GM19455 (cell line): Measurements from ENCODE around the gene NFIB.

ENCODE experiments used
- ATAC-seq: cut with Tn5 transposase; IDR thresholded peaks from one replicate; pipeline ENCODE4 v1.9.1; 2021; ENCODE audit not compliant: unreplicated experiment

The NFIB gene

GRCh38 chr9:14192556-14192955 lies 121.4 kb downstream of the NFIB start:
- no peak for ATAC-seq

GRCh38 chr9:14191512-14191911 lies 122.4 kb downstream of the NFIB start:
- ATAC-seq, result no peak

- no peak for ATAC-seq
These were observed 123.7 kb downstream of the NFIB start for GRCh38 chr9:14190240-14190639.

GRCh38 chr9:14189578-14189977 lies 124.4 kb downstream of the NFIB start:
- no peak for ATAC-seq

- no peak for ATAC-seq
These were observed 124.8 kb downstream of the NFIB start for GRCh38 chr9:14189146-14189545.

GRCh38 chr9:14188538-14188937 lies 125.4 kb downstream of the NFIB start:
- no peak for ATAC-seq

GRCh38 chr9:14188011-14188410 lies 125.9 kb downstream of the NFIB start:
- ATAC-seq, result no peak

GRCh38 chr9:14186096-14186495 lies 127.8 kb downstream of the NFIB start:
- no peak for ATAC-seq

- ATAC-seq, result no peak
These were observed 128.9 kb downstream of the NFIB start for GRCh38 chr9:14185016-14185415.

- ATAC-seq, result no peak
These were observed 130.9 kb downstream of the NFIB start for GRCh38 chr9:14183001-14183400.

GRCh38 chr9:14180960-14181537 lies 132.9 kb downstream of the NFIB start:
- ATAC-seq, result no peak

GRCh38 chr9:14180093-14180959 lies 133.6 kb downstream of the NFIB start:
- ATAC-seq, result no peak

GRCh38 chr9:14179449-14179848 lies 134.5 kb downstream of the NFIB start:
- no peak for ATAC-seq

GRCh38 chr9:14175778-14176177 lies 138.2 kb downstream of the NFIB start:
- ATAC-seq, result no peak

- ATAC-seq, result no peak
These were observed 140.2 kb downstream of the NFIB start for GRCh38 chr9:14173713-14174112.

- no peak for ATAC-seq
These were observed 142.9 kb downstream of the NFIB start for GRCh38 chr9:14170973-14171596.

GRCh38 chr9:14170392-14170931 lies 143.5 kb downstream of the NFIB start:
- ATAC-seq, result no peak

GRCh38 chr9:14168381-14168780 lies 145.6 kb downstream of the NFIB start:
- ATAC-seq, result no peak

- ATAC-seq, result no peak
These were observed 148.4 kb downstream of the NFIB start for GRCh38 chr9:14165376-14166035.

- ATAC-seq, result no peak
These were observed 149.0 kb downstream of the NFIB start for GRCh38 chr9:14164908-14165307.
